GM21528 (cell line): Measurements from ENCODE around the gene PHRF1.
"Not testable (repeated sequence)": the region's sequence is repeated elsewhere in the genome, so short reads cannot be mapped to it uniquely, and the experiment has no call there.

Experiments used
- ATAC-seq: cut with Tn5 transposase; IDR thresholded peaks from one replicate; pipeline ENCODE4 v1.9.1; 2021; ENCODE audit warnings: mild to moderate bottlenecking, moderate library complexity; ENCODE audit not compliant: unreplicated experiment, low FRiP score

Gene PHRF1

DNA sequence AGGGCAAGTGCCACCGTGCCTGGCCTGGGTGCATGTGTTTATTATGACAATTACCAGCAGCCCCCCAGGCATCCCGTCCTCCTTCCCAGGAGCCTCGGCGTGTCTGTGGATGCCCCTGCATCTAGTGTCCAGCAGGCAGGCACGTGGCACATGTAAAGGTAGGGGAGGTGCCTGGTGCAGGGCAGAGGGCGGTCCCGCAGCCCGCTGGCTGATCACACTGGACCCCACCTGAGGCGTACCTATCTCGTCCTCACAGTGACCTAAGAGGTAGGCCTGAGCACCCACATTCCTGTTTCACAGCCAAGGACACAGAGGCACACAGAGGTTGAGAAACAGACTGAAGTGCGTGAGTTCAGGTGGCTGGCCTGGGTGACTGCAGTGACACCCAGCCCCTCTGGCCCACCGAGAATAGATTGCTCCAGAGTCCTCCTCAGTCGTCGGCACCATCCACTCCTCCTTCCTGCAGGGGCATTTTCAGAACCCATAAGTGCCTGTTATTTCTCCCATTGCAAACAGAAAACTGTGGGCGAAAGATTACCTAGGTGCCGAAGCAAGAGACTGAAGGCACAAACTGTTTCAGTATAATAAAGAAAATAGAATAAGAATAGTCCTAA is 3.0 kb upstream of the PHRF1 start:
- ATAC-seq, result no peak

DNA sequence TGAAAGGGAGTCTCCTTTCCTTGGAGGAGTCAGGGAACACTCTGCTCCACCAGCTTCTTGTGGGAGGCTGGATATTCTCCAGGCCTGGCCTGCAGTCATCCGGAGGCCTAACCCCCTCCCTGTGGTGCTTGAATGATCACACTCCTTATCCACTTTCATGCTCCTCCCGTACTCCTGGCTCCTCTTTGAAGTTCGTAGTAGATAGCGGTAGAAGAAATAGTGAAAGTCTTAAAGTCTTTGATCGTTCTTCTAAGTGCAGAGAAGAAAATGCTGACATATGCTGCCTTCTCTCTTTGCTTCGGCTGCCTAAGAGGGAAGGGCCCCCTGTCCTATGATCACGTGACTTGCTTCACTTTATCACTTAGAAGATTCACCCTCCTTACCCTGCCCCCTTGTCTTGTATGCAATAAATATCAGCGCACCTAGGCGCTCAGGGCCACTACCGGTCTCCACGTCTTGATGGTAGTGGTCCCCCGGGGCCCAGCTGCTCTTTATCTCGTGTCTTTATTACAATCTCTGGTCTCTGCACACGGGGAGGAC is 2.2 kb upstream of the PHRF1 start:
- not testable (repeated sequence) for ATAC-seq

DNA sequence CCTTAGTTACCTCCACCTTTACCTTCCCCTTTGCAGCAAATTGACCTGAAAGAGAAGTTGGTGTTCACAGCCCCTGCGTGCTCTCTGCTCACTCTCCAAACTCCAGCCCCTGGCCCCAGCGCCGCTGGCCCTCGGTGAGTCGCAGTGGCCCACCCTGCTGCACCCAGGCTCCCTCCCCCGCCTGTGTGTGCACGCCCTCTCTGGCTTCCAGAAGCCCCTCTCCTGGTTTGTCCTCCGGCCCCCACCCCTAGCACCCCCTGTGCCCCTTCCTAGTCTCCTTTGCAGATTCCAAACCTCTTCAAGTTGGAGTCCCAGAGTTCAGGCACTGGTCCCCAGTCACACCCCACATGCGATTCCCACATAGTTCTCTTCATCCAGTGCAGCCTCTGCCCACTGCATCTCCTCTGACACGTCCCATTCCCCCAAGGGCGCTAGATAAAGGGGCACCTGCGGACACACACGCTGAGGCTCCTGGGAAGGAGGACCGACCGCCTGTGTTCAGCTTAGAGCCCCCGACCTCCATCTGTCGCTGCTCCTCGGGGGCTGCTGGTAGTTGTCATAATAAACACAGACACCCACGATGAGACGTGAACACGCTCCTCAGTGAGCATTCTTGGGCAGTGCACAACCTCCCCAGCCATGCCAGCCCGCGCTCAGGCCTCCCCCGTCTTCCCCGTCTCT is 1.5 kb upstream of the PHRF1 start:
- ATAC-seq, result peak; percentile 2

DNA sequence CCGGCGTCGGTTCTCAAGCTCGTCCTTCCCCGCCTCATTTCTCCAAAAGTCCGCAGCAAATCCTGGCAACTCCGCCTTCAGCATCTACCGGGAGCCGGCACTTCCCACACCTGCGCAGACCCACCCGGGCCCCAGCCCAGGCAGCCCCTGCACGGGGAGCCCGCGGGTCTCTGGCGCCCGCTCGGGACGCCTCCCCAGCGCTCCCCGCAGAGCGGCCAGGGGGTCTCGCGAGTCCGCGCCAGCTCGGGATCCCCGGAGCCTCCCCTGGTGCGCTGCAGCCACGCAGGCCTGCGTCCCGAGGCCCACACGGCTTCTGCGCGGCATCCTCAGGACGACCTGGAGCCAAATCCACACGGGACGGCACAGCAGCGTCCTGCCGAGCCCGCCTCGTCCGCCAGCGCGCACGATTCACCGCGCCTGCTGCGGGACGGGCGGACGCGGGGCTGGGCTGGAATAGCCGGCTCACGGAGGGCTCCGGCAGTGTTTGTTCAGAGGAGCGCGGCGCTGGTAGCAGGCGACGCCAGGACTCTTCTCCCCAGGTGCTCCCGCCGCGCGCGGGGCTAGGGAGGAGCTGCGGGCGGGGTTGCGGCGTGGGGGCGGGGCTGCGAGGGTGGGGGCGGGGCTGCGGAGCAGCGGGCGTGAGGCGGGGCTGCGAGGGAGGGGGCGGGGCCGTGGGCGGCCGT is 816 bp upstream of the PHRF1 start:
- peak; percentile 30 for ATAC-seq

DNA sequence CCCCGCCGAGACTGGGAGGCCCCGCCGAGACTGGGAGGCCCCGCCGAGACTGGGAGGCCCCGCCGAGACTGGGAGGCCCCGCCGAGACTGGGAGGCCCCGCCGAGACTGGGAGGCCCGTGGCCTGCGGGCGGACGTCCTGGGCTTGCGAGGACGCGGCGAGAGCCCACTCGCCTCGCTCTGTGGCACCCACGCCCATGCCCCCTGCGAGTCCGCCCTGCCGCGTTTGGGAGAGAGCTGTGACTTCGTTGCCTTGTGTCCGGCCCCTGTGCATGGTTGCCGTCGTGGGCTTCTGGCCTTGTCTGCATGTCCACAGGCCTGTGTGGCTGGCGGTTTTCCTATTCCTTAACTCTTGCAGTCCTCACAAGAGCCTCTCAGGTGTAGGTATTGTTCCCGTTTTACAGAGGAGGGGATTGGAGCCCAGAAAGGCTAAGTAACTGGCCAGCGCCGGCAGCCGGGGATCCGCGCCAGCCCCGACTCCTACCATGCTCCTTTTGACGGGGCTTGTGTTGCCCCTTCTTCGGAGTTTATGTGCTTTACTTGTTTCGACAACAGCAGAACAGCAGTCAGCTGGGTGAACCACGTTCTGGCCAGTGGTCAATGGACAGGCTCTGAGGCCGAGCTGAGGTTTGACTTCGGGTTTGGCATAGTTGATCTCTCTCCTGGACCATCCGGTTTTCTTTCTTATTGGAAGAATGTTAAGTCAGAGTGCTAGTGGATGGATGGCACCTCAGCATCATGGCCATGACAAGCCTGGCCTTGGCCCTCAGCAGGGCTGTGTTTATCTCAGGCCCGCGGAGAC is 741 bp downstream of the PHRF1 start:
- ATAC-seq, result no peak

DNA sequence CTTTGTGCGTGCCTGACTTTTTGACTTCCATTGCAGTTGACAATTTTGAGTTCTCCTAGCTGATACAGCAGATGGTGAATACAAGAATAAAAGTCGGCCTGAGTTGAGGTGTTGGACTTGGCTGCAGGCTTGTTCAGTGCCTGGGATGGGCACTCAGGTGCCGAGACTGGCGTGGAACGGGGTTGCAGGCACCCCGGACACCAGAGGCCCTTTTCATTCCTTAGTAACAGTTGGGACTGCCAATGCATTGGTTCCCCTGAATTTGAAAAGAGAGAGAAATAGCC is 1.3 kb downstream of the PHRF1 start:
- no peak for ATAC-seq

DNA sequence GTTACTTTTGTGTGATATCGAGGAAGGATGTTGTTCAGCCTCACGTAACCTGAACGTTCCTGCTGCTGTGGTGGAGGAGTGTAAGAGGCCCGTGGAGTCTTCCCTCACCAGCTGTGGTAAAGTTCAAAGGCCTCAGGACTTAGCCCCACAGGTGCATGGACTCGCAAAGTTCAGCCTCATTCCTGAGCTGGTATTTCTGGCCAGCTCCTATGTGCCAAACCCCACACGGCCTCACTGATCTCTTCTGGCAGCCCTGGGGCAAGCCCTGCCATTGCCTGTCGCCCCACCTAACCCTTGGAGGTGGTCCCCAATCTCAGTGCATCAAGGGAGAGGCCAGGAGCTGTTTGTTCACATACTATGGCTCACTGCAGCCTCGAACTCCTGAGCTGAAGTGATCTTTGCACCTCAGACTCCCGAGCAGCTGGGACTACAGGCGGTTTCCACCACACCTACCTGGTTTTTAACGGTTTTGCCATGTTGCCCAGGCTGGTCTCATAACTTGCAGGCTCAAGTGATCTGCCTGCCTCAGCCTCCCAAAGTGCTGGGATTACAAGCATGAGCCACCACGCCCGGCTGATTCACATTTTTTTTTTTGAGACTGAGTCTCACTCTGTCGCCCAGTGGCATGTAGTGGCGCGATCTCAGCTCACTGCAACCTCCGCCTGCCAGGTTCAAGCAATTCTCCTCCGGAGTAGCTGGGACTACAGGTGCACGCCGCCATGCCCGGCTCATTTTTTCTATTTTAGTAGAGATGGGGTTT is 2.2 kb downstream of the PHRF1 start:
- no peak for ATAC-seq

DNA sequence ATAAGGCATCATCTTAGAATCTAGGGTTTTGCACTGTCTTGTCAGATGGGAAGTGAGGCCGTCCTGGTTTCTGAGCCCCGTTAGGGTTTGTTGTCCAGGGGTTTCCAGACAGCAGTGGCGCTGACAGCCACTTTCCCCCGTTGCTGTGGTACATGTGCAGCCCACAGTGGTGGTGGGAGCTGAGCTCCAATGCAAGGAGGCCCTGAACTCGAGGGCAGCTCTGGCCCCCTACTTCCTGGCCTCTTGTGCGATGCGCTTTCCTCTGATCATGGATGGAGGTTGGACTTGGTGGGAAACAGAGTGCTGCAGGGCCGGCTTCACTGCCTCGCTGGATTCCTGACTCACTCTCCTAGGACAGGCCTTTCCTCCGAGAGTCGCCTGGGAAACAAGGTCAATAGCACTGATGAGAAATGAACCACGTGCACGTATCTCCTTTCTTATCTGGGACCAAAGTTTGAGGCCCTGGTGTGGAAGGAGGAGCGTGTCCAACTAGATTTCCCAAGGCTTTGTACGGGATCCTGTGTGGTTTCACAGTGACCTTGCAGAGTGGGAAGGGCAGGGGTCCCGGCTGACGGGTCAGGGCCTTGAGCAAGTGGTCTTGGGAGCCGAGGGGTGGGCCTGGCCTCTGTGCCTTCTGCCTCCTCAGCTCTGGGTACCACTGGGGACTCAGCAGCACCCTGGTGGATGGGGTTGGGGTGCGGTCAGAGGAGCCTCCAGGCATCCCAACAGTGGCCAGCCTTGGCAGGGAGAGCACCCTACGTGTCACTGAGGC is 3.7 kb downstream of the PHRF1 start:
- no peak for ATAC-seq

DNA sequence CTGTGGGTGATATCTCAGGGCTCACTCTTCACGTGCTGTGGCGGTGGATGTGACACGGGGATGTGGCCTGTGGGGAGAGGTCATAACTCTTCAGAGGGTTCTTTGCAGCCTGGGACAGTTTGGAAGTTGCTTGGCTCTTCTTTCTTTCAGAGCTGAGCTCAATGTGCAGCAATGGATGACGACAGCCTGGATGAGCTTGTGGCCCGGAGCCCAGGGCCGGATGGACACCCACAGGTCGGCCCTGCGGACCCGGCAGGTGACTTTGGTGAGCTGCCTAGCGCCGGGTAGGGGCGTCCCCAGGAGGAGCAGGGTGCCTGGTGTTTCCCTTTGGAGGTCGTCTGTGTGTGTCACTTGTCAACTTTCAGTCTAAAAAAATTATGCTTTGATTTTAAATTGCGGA is 5.1 kb downstream of the PHRF1 start:
- no peak for ATAC-seq

DNA sequence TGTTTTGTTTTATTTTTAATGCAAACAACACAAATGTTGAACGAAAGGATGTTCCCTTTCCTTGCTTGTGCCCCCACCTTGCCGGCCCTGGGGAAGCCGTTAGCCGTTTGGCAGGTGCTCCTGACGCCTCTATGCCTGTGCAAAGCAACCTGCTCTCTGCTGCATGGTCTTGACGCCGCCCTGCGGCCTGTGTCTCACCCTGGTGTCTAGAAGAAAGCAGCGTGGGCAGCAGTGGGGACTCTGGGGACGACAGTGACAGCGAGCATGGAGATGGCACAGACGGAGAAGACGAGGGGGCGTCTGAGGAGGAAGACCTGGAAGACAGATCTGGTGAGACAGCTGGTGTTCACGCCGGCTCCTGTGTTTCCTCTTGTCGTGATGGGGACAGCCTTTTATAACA is 5.5 kb downstream of the PHRF1 start:
- no peak for ATAC-seq

DNA sequence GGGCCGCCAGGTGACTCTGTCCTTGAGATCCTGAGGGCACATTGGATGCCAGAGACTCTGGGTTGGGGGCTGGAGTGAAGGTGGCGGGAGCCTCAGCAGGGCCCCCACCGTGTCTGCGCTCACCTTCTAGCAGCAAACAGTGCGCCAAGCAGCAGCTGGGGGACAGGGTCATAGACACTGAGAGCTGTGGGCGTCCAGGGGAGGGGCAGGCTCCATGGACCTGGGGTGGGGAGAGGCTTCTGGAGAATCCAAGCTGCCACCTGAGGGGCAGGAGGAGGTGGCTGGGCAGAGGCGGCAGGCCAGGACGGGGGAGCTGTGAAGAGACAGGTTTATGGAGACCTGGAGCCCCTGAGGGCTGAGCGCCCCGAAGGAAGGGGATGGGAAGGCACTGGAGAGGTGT is 8.0 kb downstream of the PHRF1 start:
- ATAC-seq, result no peak

DNA sequence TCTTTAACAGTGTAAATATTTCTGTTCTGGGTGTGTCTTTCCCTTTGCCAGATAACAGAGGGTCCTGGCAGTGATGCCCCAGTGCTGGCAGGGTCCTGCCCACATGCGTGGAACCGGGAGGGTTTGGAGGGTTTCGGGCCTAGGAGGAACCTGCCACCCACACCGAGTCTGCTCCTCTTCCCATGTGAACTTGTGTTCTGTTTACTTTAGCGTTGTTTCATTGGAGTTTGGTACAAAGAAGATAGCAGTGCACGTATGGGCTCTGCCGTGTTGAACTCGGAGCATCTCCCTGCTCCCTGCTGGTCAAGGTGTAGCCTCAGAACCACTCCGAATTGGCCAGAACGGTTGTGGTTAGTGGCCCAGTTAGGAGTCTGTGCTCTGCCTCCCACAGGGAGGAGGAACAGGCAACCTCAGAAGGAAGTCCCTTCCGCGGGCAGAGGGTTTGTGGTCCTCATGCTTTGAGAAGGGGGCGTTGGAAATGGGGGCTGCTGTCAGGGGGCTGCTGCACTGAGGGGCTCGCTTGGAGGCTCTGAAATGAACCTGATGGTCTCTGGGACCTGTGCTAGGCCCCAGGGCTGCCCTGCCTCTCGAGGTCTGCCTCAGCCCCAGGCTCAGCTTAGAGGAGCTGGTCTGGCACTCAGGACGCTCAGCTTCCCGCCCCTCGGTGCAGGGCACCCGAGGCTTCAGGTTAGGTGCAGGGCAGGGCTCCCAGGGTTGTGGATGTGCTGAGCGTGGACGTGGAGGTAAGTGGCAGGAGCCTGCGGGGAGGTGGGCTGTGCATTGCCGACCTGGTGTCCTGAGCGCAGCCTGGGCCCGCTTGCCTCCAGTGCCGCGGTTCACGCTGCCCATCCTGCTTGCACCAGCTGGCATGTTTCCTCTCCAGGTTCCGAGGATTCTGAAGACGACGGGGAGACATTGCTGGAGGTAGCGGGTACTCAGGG is 10.4 kb downstream of the PHRF1 start:
- ATAC-seq, result no peak

DNA sequence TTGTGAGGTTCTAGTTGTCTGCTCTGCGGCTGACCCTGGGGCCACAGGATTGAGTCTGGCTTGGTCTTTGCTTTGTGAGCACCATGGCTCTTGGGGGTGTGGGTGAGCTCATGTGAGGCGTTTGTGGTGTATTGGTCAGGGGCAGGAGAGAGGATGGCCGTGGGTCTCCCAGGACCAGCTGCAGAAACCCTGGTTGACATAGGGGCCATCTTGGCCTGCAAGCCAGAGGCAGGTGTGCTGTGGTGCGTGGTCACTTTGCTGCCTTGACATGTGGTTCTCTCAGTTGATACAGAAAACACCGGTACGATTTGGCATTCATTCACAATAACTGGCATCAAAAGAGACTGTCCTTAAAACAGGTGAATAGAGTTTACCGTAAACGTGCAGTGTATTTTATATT is 11.3 kb downstream of the PHRF1 start:
- ATAC-seq, result no peak

DNA sequence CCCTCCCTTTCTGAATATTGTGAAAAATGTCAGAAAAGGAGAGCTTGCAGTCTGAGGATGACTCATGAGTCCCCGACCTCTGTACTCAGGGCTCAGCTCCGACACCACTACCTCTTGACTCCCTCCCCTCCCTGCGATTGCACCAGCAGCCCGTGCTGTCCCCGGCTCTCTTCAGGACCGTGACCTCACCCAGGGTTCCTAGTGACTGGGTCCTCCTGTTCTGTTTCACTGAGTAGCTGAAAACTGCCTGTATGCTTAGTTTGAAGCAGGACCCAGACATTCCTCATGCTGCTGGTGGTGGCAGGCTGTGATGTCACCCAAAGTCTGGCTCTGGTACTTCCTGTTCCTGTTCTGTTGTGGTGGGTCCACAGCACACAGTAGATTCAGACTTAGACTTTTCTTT is 11.7 kb downstream of the PHRF1 start:
- ATAC-seq, result no peak

DNA sequence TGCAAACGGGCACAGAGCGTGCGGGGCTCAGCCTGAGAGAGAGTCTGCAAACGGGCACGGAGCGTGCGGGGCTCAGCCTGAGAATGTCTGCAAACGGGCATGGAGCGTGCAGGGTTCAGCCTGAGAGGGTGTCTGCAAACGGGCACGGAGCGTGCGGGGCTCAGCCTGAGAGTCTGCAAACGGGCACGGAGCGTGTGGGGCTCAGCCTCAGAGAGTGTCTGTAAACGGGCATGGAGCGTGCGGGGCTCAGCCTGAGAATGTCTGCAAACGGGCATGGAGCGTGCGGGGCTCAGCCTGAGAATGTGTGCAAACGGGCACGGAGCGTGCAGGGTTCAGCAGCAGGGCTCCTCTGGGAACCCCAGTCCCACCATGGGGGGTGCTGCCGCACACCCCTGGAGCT is 13.5 kb downstream of the PHRF1 start:
- no peak for ATAC-seq

DNA sequence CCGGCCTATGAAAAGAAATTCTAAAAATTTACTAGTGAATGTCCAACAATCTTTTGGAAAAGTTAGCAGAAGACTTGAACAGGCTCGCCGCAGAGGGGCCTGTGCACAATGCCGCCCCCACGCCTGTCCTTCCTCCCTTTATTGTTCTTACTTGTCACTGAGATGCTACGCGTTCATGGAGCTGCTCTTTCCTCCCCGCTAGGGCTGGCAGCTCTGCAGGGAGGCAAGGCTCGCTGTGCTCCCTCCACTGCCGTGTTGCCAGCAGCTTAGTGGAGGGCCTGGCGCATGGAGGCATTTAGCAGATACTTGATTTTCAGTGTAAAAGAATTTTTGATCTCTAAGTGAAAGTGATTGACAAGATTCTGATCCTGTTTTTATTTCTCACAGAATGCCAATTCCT is 14.7 kb downstream of the PHRF1 start:
- ATAC-seq, result no peak

DNA sequence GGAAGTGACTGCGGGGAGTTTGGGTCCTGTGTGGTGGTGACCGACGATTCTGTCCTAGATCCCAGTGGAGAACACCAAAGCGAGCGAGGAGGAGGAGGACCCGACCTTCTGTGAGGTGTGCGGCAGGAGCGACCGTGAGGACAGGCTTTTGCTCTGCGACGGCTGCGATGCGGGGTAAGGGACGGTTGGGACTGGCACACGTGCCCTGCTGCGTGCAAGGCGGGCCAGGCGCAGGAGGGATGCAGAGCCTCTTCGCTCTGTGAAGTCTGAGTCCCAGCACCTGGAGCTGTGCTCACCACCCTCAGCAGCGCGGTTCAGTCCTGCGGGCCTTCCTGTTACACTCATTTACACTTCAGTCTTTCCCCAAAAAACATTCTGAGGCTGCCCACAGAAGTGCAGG is 16.2 kb downstream of the PHRF1 start:
- no peak for ATAC-seq

DNA sequence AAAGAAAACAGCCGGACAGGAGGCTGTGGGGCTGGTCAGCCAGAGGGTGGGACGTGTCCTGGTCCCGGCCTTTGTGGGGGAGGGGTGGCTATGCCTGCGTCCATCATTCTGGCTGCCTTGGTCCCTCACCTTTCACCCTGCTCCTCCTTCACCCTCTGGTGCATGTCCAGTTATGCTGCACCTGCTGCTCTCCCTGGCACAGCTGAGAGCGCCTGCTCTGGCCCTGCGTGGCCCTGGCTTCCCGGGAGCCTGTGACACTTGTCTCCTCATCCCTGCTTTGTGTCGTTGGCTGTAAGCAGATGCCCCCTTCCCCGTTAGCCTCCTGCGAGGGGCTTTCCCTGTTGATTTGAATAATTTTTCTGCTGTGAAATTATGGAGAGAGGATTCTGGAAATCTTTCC is 16.6 kb downstream of the PHRF1 start:
- ATAC-seq, result no peak

DNA sequence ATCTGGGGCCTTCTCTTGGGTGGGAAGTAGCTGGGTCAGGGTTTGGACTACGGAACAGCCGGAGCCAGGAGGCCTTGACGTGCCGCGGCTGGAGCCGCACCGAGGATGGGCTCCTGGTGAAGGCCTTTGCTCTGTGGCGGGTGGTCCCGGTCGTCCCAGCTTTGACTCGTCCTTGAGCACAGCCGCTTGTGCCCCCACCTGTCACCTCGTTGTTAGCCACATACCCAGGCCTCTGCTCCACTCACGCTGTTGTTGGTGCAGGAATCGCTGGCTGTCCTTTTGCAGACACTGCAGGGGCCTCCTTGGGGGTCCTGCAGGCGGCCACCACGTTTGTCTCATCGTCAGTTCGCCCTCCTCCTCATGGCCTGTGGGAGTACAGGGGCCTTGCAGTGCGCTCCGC is 17.1 kb downstream of the PHRF1 start:
- no peak for ATAC-seq
